Measurements from ENCODE around the gene CDK15.

GRCh38 chr2:201831469-201831868 lies 25.1 kb downstream of the CDK15 start:
- TF ChIP-seq EZH2 (IDR thresholded peaks at IDR 0.05; ENCODE audit: borderline replicate concordance, low read length) (no peak), CTCF (IDR thresholded peaks at IDR 0.05; ENCODE audit: low read length) (no peak)

Data from OCI-LY1 (cell line).